Endothelial cell of umbilical vein (primary cell): Measurements from ENCODE around the gene DYRK4. TPM values are rescaled to one million over a fixed set of nuclear protein-coding genes. Genes with fewer than 3 reads are reported as not detected.

Experiments
- BruUV-seq: library from RNA; stranded (reverse); fragments of 400-500 nt; replicated peaks from 2 replicates; lab custom pipeline; 2021; lab: Mats Ljungman, UMichigan
- CTCF ChIA-PET: fragments of 300-600, 350-600 bp; sonication (Branson Sonifier 250); formaldehyde crosslinking; loops from one replicate; lab custom pipeline; 2021; ENCODE audit warnings: antibody characterized with exemption, inconsistent platforms; lab: Charles Lee
- POLR2A ChIA-PET: fragments of 300-600, 350-600 bp; sonication (Branson Sonifier 250); formaldehyde crosslinking; loops from one replicate; lab custom pipeline; 2021; ENCODE audit warnings: antibody characterized with exemption, inconsistent platforms; lab: Charles Lee
- DNase-seq: peaks from one replicate; pipeline ENCODE4 v3.0.0-alpha.2; 2011; ENCODE audit warnings: low read depth, low spot score
- FAIRE-seq: peaks from 2 replicates; lab custom pipeline; 2011; peaks lifted over from hg19 to GRCh38; lab: Jason Lieb, UNC
- H2AFZ ChIP-seq: 2 replicates; pipeline ENCODE4 v1.6.0; 2012; ENCODE audit warnings: low read depth, low read length, control low read depth, inconsistent platforms
- H3K27ac ChIP-seq: 2 replicates; pipeline ENCODE4 v1.5.1; 2011; ENCODE audit warnings: low read depth, mild to moderate bottlenecking, control low read depth, low read length, moderate library complexity; ENCODE audit not compliant: insufficient read depth
- H3K27me3 ChIP-seq, 2 experiments: 2 replicates each; pipeline versions ENCODE4 v1.6.0 to v1.6.1; 2011; ENCODE audit warnings: low read length in 2 of 2, mixed read lengths in 1 of 2; ENCODE audit not compliant: control insufficient read depth in 2 of 2, insufficient read depth in 2 of 2
- H3K36me3 ChIP-seq, 2 experiments: 2 replicates in 1 of 2; 3 replicates in 1 of 2; pipeline ENCODE4 v1.5.1; 2011; ENCODE audit warnings: low read length in 2 of 2, mild to moderate bottlenecking in 1 of 2, moderate library complexity in 1 of 2; ENCODE audit not compliant: control insufficient read depth in 2 of 2, insufficient read depth in 2 of 2; ENCODE audit errors: extremely low read depth in 1 of 2
- H3K4me1 ChIP-seq: 3 replicates; pipeline ENCODE4 v1.5.1; 2011; ENCODE audit warnings: mild to moderate bottlenecking, low read length; ENCODE audit not compliant: control insufficient read depth, insufficient read depth; ENCODE audit errors: extremely low read depth
- H3K4me2 ChIP-seq: 2 replicates; pipeline ENCODE4 v1.6.1; 2011; ENCODE audit warnings: low read length, control low read depth, mixed read lengths; ENCODE audit not compliant: insufficient read depth
- H3K4me3 ChIP-seq, 3 experiments: fragments of 200-600 bp in 1 of 3; sonication (generic), shearing (Covaris generic) in 1 of 3; replicated peaks in 1 of 3; 2 replicates each; pipeline ENCODE4 v1.5.1; 2011 to 2016; ENCODE audit warnings: control low read depth in 3 of 3, low read length in 3 of 3, mild to moderate bottlenecking in 2 of 3, inconsistent platforms in 1 of 3, low read depth in 1 of 3, moderate library complexity in 1 of 3; ENCODE audit not compliant: insufficient read depth in 1 of 3
- H3K79me2 ChIP-seq: 2 replicates; pipeline ENCODE4 v1.6.0; 2012; ENCODE audit warnings: low read length, inconsistent platforms; ENCODE audit not compliant: control insufficient read depth, insufficient read depth
- H3K9ac ChIP-seq: replicated peaks from 2 replicates; pipeline ENCODE3; 2011; ENCODE audit warnings: low read length, control low read depth; ENCODE audit not compliant: insufficient read depth; ENCODE audit errors: extremely low read depth
- H3K9me1 ChIP-seq: replicated peaks from 3 replicates; pipeline ENCODE4 v1.6.0; 2011; ENCODE audit warnings: mild to moderate bottlenecking, low read length; ENCODE audit not compliant: control insufficient read depth, insufficient read depth; ENCODE audit errors: extremely low read depth
- H3K9me3 ChIP-seq: replicated peaks from 2 replicates; pipeline ENCODE4 v1.5.1; 2012; ENCODE audit warnings: low read length, inconsistent platforms; ENCODE audit not compliant: control insufficient read depth, insufficient read depth
- H4K20me1 ChIP-seq: replicated peaks from 2 replicates; pipeline ENCODE3; 2011; ENCODE audit warnings: mild to moderate bottlenecking, low read length; ENCODE audit not compliant: control insufficient read depth, insufficient read depth; ENCODE audit errors: extremely low read depth
- GATA2 ChIP-seq: IDR thresholded peaks from 2 replicates; pipeline ENCODE4 v1.7.0; 2011; ENCODE audit warnings: low read depth, mild to moderate bottlenecking, moderate library complexity, mixed read lengths, low read length; ENCODE audit not compliant: insufficient read length, insufficient read depth
- POLR2A ChIP-seq: IDR thresholded peaks from 2 replicates; pipeline ENCODE4 v1.6.1; 2012; ENCODE audit warnings: low read depth, mild to moderate bottlenecking, control low read depth, low read length
- POLR2AphosphoS5 ChIP-seq: IDR thresholded peaks from 2 replicates; pipeline ENCODE4 v1.6.1; 2012; ENCODE audit warnings: low read depth, mild to moderate bottlenecking, control low read depth, low read length, moderate library complexity; ENCODE audit not compliant: insufficient read depth
- dilution Hi-C: fragments of 300-500 bp; cut with MboI; formaldehyde crosslinking; loops from one replicate; pipeline ENCODE4 v1.15.0; 2019; ENCODE audit warnings: low sequenced_read_pairs; ENCODE audit not compliant: extremely low pct_ligation_motif_present
- intact Hi-C: fragments of 100-400 bp; cut with micrococcal nuclease; formaldehyde crosslinking; loops from one replicate; pipeline ENCODE4 v1.10.0; 2022
- polyA plus RNA-seq, 4 experiments: library from polyadenylated mRNA; depleted of rRNA in 3 of 4; stranded (reverse) in 3 of 4; unstranded in 1 of 4; fragments of >200 nt; gene quantifications; 2 replicates each; pipeline versions ENCODE4 v1.2.1 to v1.2.3, GENCODE V29; 2011 to 2012; ENCODE audit warnings: missing spikeins in 1 of 4
- total RNA-seq: library from RNA; stranded (reverse); gene quantifications from 2 replicates; pipeline ENCODE4 v1.2.3, GENCODE V29; 2021

Gene DYRK4
- total and polyA plus RNA-seq, 2 donors (not counting 3 experiments of a cell fraction or from before 2014, with no cell fraction given), result 38.7 to 45.4 TPM

GRCh38 chr12:4553943-4554342 lies 8.1 kb upstream of the DYRK4 start:
- no peak overlapping the region for H3K9ac ChIP-seq
- FAIRE-seq (no peak), DNase-seq (no peak)
- ChIA-PET CTCF (interaction anchor here (1.0 kb wide), 1 partner anchor 8 kb away, joined by 3 read pairs; the partner anchor contains the start of gene DYRK4), POLR2A (no interaction called here)
- H3K9me1 ChIP-seq, result no peaks in the 10 kb centered on the region
- dilution Hi-C loops, result no loop called here
- intact Hi-C loops, result no loop called here
- peaks cover 0 to 2% of the 10 kb centered on the region in 2 experiments for H3K36me3 ChIP-seq
- BruUV-seq, result no TSS peak
- no peaks in the 10 kb centered on the region for H4K20me1 ChIP-seq
- no peaks in the 10 kb centered on the region for H3K27me3 ChIP-seq
- H2AFZ ChIP-seq, result no peak overlapping the region
- H3K79me2 ChIP-seq, result no peaks in the 10 kb centered on the region
- H3K4me3 ChIP-seq, result no peak overlapping the region
- H3K4me1 ChIP-seq, result no peaks in the 10 kb centered on the region
- no peaks in the 10 kb centered on the region for H3K9me3 ChIP-seq
- no peak for TF ChIP-seq GATA2
- H3K4me2 ChIP-seq, result no peak overlapping the region
- H3K27ac ChIP-seq, result no peak overlapping the region

DNA sequence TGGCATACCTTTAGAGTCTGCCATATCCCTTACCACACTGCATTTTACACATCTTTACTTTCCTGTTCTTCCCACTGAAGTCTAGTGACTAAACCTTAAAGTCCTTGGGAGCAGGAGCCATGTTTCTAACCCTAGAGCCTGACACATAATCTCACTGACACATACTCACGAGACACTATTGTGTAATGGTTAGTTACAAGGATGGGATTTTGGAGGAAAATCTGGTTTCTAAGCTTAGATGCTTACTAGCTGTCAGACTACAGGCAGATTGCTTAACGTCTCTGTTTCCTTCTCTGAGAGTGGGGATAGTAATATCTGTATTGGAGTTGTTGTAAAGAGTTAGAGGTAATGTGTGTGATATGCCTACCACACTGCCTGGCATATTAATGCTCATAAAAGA lies 6.2 kb upstream of the DYRK4 start:
- intact Hi-C loops (no loop called here), dilution Hi-C loops (no loop called here)
- no peaks in the 10 kb centered on the region for H4K20me1 ChIP-seq
- ChIA-PET CTCF (no interaction called here), POLR2A (no interaction called here)
- no TSS peak for BruUV-seq
- no peaks in the 10 kb centered on the region for H3K27me3 ChIP-seq
- FAIRE-seq (no peak), DNase-seq (no peak)
- no peak for TF ChIP-seq POLR2AphosphoS5
- no peak for TF ChIP-seq GATA2
- TF ChIP-seq POLR2A, result no peak
- H3K79me2 ChIP-seq, result no peaks in the 10 kb centered on the region
- H3K4me2 ChIP-seq, result no peak overlapping the region
- H3K36me3 ChIP-seq, result peaks cover 0 to 2% of the 10 kb centered on the region in 2 experiments
- H3K4me3 ChIP-seq, result no peak overlapping the region
- no peak overlapping the region for H3K27ac ChIP-seq
- H3K9me1 ChIP-seq, result no peaks in the 10 kb centered on the region
- H3K4me1 ChIP-seq, result no peaks in the 10 kb centered on the region
- no peak overlapping the region for H3K9ac ChIP-seq
- H3K9me3 ChIP-seq, result no peaks in the 10 kb centered on the region
- H2AFZ ChIP-seq, result no peak overlapping the region
